WTC11 (cell line): ENCODE measurements around the gene KCNIP4. TPM values are rescaled to one million over a fixed set of nuclear protein-coding genes. Genes with fewer than 3 reads are reported as not detected.

Source experiments
- ATAC-seq: fragments of 200-7000 bp; cut with Tn5 transposase; 2 replicates; pipeline ENCODE4 v1.10.0; 2021; ENCODE audit warnings: mild to moderate bottlenecking, moderate library complexity
- CTCF ChIA-PET: fragments of 300-600 bp; sonication (Branson Sonifier 250); formaldehyde crosslinking; loops from one replicate; lab custom pipeline; 2021; ENCODE audit warnings: antibody characterized with exemption; lab: Charles Lee
- POLR2A ChIA-PET: fragments of 350-600 bp; sonication (Branson Sonifier 250); formaldehyde crosslinking; loops from one replicate; lab custom pipeline; 2021; ENCODE audit warnings: antibody characterized with exemption; lab: Charles Lee
- DNase-seq: peaks from one replicate; pipeline ENCODE4 v3.0.0; 2021; ENCODE audit warnings: low spot score
- H3K27ac Mint-ChIP-seq: 2 replicates; pipeline ENCODE4 v1.8.0; 2021; ENCODE audit warnings: mixed read lengths
- H3K27me3 Mint-ChIP-seq: 2 replicates; pipeline ENCODE4 v1.8.0; 2021; ENCODE audit warnings: low read depth, mild to moderate bottlenecking, moderate library complexity, mixed read lengths
- H3K36me3 Mint-ChIP-seq: 2 replicates; pipeline ENCODE4 v1.8.0; 2021; ENCODE audit warnings: mixed read lengths
- H3K4me1 Mint-ChIP-seq: 2 replicates; pipeline ENCODE4 v1.8.0; 2022; ENCODE audit warnings: mixed read lengths
- H3K4me3 Mint-ChIP-seq: 2 replicates; pipeline ENCODE4 v1.8.0; 2021; ENCODE audit warnings: mild to moderate bottlenecking, moderate library complexity, mixed read lengths
- H3K9me3 Mint-ChIP-seq: 2 replicates; pipeline ENCODE4 v1.8.0; 2021; ENCODE audit warnings: mixed read lengths
- ATF1 ChIP-seq: sonication (generic); formaldehyde crosslinking; IDR thresholded peaks from 2 replicates; pipeline ENCODE4 v1.8.1; 2023; ENCODE audit warnings: mild to moderate bottlenecking, moderate library complexity, missing genetic modification reagents
- FOXK1 ChIP-seq: sonication (generic); formaldehyde crosslinking; IDR thresholded peaks from 2 replicates; pipeline ENCODE4 v1.8.0; 2022; ENCODE audit warnings: mild to moderate bottlenecking, moderate library complexity, missing genetic modification reagents
- GRHL2 ChIP-seq: fragments of 250-450 bp; sonication (Bioruptor Pico); IDR thresholded peaks from 2 replicates; pipeline ENCODE4 v1.8.0; 2022; ENCODE audit warnings: mild to moderate bottlenecking, moderate library complexity; ENCODE audit not compliant: insufficient replicate concordance, severe bottlenecking
- GTF2I ChIP-seq: fragments of 250-450 bp; sonication (Bioruptor Pico); conservative IDR thresholded peaks from 2 replicates; pipeline ENCODE4 v1.4.0; 2021; ENCODE audit warnings: mild to moderate bottlenecking
- JUN ChIP-seq: sonication (generic); formaldehyde crosslinking; IDR thresholded peaks from 2 replicates; pipeline ENCODE4 v1.8.0; 2023; ENCODE audit warnings: mild to moderate bottlenecking, missing genetic modification reagents
- NFATC4 ChIP-seq: fragments of 250-450 bp; sonication (Bioruptor Pico); IDR thresholded peaks from 2 replicates; pipeline ENCODE4 v1.9.0; 2021; ENCODE audit warnings: mild to moderate bottlenecking
- NR3C1 ChIP-seq: sonication (generic); formaldehyde crosslinking; conservative IDR thresholded peaks from 2 replicates; pipeline ENCODE4 v1.8.1; 2023; ENCODE audit warnings: low read depth, mild to moderate bottlenecking, missing genetic modification reagents
- OVOL2 ChIP-seq: fragments of 250-450 bp; sonication (Bioruptor Pico); IDR thresholded peaks from 2 replicates; pipeline ENCODE4 v1.9.0; 2021; ENCODE audit warnings: mild to moderate bottlenecking, borderline replicate concordance
- PRRX2 ChIP-seq: fragments of 250-450 bp; sonication (Bioruptor Pico); IDR thresholded peaks from 2 replicates; pipeline ENCODE4 v1.8.0; 2021; ENCODE audit warnings: mild to moderate bottlenecking
- RORB ChIP-seq: fragments of 250-450 bp; sonication (Bioruptor Pico); IDR thresholded peaks from 2 replicates; pipeline ENCODE4 v1.9.0; 2021; ENCODE audit warnings: mild to moderate bottlenecking
- SP1 ChIP-seq: sonication (generic); formaldehyde crosslinking; conservative IDR thresholded peaks from 2 replicates; pipeline ENCODE4 v1.8.1; 2022; ENCODE audit warnings: missing genetic modification reagents
- TEAD1 ChIP-seq: sonication (generic); formaldehyde crosslinking; IDR thresholded peaks from 2 replicates; pipeline ENCODE4 v1.8.0; 2022; ENCODE audit warnings: mild to moderate bottlenecking, missing genetic modification reagents
- ZNF121 ChIP-seq: sonication (generic); formaldehyde crosslinking; IDR thresholded peaks from 2 replicates; pipeline ENCODE4 v1.8.0; 2023; ENCODE audit warnings: missing genetic modification reagents
- ZNF219 ChIP-seq: sonication (generic); formaldehyde crosslinking; IDR thresholded peaks from 2 replicates; pipeline ENCODE4 v1.8.0; 2023; ENCODE audit warnings: missing genetic modification reagents, mild to moderate bottlenecking, borderline replicate concordance
- ZNF423 ChIP-seq: fragments of 250-450 bp; sonication (Bioruptor Pico); IDR thresholded peaks from 2 replicates; pipeline ENCODE4 v2.1.2; 2022; ENCODE audit warnings: mild to moderate bottlenecking, moderate library complexity
- ZNF671 ChIP-seq: fragments of 250-450 bp; sonication (Bioruptor Pico); IDR thresholded peaks from 2 replicates; pipeline ENCODE4 v1.8.0; 2021; ENCODE audit warnings: mild to moderate bottlenecking
- total RNA-seq: library from RNA; stranded (reverse); gene quantifications from 3 replicates; pipeline ENCODE4 v1.2.3, GENCODE V29; 2021
- TF ChIP-seq, protein P1 (sequence below): sonication (generic); formaldehyde crosslinking; IDR thresholded peaks from 2 replicates; pipeline ENCODE4 v1.8.1; 2023; ENCODE audit warnings: mild to moderate bottlenecking, missing genetic modification reagents, borderline replicate concordance
- TF ChIP-seq, protein P2 (sequence below): sonication (generic); formaldehyde crosslinking; IDR thresholded peaks from 2 replicates; pipeline ENCODE4 v1.8.1; 2022; ENCODE audit warnings: mild to moderate bottlenecking, missing genetic modification reagents, moderate library complexity, borderline replicate concordance
- TF ChIP-seq, protein P3 (sequence below): sonication (generic); formaldehyde crosslinking; IDR thresholded peaks from 2 replicates; pipeline ENCODE4 v1.8.0; 2022; ENCODE audit warnings: mild to moderate bottlenecking, missing genetic modification reagents
- TF ChIP-seq, protein P4 (sequence below): sonication (generic); formaldehyde crosslinking; IDR thresholded peaks from 2 replicates; pipeline ENCODE4 v1.8.0; 2022; ENCODE audit warnings: missing genetic modification reagents
- TF ChIP-seq, protein P5 (sequence below): sonication (generic); formaldehyde crosslinking; IDR thresholded peaks from 2 replicates; pipeline ENCODE4 v1.8.1; 2023; ENCODE audit warnings: mild to moderate bottlenecking, moderate library complexity, missing genetic modification reagents
- TF ChIP-seq, protein P6 (sequence below): fragments of 250-450 bp; sonication (Bioruptor Pico); IDR thresholded peaks from 2 replicates; pipeline ENCODE4 v1.9.0; 2021; ENCODE audit warnings: moderate library complexity, mild to moderate bottlenecking, inconsistent platforms, borderline replicate concordance

KCNIP4 gene
- total RNA-seq, 1 experiment from 2014 or later = not detected

DNA sequence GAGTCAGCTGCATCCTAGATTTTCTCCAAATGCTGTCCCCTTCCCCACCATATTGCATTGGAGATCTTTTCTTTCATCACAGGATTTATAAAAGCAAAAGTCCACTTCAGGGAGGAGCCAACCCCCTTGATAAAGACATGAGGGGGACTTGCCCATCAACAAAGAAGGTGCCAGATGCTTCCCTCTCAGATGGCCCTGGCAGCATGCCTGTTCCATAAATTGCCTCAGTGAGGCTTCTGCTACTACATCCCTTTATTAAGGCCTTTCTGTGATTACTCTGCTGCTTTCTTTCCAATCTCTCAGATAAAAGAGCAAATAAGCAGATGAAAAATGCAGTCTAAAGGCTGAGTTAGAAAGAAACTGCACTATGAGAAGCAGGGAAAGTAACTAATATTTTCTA lies 736.7 kb downstream of the KCNIP4 start:
- ATAC-seq = no peak
- H3K4me3 Mint-ChIP-seq = no peak overlapping the region
- no peaks in the 10 kb centered on the region for H3K27me3 Mint-ChIP-seq
- POLR2A ChIA-PET = no interaction called here
- no peak overlapping the region for H3K27ac Mint-ChIP-seq
- TF ChIP-seq FOXK1 (CRISPR knock-in tag) = no peak
- no peak for TF ChIP-seq PRRX2 (CRISPR knock-in tag)
- TF ChIP-seq OVOL2 = no peak
- TF ChIP-seq, protein P1, sequence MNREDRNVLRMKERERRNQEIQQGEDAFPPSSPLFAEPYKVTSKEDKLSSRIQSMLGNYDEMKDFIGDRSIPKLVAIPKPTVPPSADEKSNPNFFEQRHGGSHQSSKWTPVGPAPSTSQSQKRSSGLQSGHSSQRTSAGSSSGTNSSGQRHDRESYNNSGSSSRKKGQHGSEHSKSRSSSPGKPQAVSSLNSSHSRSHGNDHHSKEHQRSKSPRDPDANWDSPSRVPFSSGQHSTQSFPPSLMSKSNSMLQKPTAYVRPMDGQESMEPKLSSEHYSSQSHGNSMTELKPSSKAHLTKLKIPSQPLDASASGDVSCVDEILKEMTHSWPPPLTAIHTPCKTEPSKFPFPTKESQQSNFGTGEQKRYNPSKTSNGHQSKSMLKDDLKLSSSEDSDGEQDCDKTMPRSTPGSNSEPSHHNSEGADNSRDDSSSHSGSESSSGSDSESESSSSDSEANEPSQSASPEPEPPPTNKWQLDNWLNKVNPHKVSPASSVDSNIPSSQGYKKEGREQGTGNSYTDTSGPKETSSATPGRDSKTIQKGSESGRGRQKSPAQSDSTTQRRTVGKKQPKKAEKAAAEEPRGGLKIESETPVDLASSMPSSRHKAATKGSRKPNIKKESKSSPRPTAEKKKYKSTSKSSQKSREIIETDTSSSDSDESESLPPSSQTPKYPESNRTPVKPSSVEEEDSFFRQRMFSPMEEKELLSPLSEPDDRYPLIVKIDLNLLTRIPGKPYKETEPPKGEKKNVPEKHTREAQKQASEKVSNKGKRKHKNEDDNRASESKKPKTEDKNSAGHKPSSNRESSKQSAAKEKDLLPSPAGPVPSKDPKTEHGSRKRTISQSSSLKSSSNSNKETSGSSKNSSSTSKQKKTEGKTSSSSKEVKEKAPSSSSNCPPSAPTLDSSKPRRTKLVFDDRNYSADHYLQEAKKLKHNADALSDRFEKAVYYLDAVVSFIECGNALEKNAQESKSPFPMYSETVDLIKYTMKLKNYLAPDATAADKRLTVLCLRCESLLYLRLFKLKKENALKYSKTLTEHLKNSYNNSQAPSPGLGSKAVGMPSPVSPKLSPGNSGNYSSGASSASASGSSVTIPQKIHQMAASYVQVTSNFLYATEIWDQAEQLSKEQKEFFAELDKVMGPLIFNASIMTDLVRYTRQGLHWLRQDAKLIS = no peak
- TF ChIP-seq, protein P2, sequence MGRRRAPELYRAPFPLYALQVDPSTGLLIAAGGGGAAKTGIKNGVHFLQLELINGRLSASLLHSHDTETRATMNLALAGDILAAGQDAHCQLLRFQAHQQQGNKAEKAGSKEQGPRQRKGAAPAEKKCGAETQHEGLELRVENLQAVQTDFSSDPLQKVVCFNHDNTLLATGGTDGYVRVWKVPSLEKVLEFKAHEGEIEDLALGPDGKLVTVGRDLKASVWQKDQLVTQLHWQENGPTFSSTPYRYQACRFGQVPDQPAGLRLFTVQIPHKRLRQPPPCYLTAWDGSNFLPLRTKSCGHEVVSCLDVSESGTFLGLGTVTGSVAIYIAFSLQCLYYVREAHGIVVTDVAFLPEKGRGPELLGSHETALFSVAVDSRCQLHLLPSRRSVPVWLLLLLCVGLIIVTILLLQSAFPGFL = no peak
- CTCF ChIA-PET = interaction anchor here (1.0 kb wide), 1 partner anchor 20 kb away, joined by 3 read pairs; no protein-coding TSS in a partner anchor
- DNase-seq = no peak
- no peaks in the 10 kb centered on the region for H3K9me3 Mint-ChIP-seq
- no peaks in the 10 kb centered on the region for H3K36me3 Mint-ChIP-seq
- peaks cover 3% of the 10 kb centered on the region; the same call in 1 of the 2 replicates for H3K4me1 Mint-ChIP-seq

DNA sequence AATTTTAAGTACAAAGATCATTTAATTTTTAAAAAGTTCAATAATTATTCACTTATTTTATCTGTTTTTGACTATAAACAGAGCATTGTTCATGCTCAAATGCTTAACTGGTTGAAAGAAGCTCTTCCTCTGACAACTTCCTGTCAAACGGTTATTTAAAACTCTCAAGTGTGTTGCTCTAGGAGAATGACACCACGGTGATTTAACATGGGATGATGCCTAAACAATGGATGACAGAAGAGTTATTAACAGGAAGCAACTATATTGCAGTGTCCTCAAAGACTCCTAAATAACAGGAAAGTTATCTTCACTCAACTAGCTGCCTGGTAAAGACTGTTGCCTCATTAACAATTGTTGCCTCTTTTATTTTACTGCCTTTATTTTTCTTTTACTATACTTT lies 738.7 kb downstream of the KCNIP4 start:
- H3K36me3 Mint-ChIP-seq = no peaks in the 10 kb centered on the region
- DNase-seq (no peak), ATAC-seq (no peak)
- no peak overlapping the region for H3K27ac Mint-ChIP-seq
- CTCF ChIA-PET = no interaction called here
- POLR2A ChIA-PET = no interaction called here
- peaks cover 7% of the 10 kb centered on the region for H3K4me1 Mint-ChIP-seq
- H3K27me3 Mint-ChIP-seq = no peaks in the 10 kb centered on the region
- no peak for TF ChIP-seq ZNF671
- TF ChIP-seq TEAD1 = no peak
- TF ChIP-seq, protein P3, sequence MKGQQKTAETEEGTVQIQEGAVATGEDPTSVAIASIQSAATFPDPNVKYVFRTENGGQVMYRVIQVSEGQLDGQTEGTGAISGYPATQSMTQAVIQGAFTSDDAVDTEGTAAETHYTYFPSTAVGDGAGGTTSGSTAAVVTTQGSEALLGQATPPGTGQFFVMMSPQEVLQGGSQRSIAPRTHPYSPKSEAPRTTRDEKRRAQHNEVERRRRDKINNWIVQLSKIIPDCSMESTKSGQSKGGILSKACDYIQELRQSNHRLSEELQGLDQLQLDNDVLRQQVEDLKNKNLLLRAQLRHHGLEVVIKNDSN (CRISPR knock-in tag) = no peak
- TF ChIP-seq, protein P4, sequence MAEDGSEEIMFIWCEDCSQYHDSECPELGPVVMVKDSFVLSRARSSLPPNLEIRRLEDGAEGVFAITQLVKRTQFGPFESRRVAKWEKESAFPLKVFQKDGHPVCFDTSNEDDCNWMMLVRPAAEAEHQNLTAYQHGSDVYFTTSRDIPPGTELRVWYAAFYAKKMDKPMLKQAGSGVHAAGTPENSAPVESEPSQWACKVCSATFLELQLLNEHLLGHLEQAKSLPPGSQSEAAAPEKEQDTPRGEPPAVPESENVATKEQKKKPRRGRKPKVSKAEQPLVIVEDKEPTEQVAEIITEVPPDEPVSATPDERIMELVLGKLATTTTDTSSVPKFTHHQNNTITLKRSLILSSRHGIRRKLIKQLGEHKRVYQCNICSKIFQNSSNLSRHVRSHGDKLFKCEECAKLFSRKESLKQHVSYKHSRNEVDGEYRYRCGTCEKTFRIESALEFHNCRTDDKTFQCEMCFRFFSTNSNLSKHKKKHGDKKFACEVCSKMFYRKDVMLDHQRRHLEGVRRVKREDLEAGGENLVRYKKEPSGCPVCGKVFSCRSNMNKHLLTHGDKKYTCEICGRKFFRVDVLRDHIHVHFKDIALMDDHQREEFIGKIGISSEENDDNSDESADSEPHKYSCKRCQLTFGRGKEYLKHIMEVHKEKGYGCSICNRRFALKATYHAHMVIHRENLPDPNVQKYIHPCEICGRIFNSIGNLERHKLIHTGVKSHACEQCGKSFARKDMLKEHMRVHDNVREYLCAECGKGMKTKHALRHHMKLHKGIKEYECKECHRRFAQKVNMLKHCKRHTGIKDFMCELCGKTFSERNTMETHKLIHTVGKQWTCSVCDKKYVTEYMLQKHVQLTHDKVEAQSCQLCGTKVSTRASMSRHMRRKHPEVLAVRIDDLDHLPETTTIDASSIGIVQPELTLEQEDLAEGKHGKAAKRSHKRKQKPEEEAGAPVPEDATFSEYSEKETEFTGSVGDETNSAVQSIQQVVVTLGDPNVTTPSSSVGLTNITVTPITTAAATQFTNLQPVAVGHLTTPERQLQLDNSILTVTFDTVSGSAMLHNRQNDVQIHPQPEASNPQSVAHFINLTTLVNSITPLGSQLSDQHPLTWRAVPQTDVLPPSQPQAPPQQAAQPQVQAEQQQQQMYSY (CRISPR knock-in tag) = no peak
- no peak for TF ChIP-seq JUN (CRISPR knock-in tag)
- no peak for TF ChIP-seq SP1
- no peak for TF ChIP-seq ZNF423 (CRISPR knock-in tag)
- no peak for TF ChIP-seq ATF1 (CRISPR knock-in tag)
- TF ChIP-seq GTF2I = no peak
- TF ChIP-seq RORB (CRISPR knock-in tag) = no peak
- no peak for TF ChIP-seq NR3C1
- no peak for TF ChIP-seq ZNF219
- no peak for TF ChIP-seq GRHL2
- no peak for TF ChIP-seq FOXK1 (CRISPR knock-in tag)
- TF ChIP-seq, protein P5, sequence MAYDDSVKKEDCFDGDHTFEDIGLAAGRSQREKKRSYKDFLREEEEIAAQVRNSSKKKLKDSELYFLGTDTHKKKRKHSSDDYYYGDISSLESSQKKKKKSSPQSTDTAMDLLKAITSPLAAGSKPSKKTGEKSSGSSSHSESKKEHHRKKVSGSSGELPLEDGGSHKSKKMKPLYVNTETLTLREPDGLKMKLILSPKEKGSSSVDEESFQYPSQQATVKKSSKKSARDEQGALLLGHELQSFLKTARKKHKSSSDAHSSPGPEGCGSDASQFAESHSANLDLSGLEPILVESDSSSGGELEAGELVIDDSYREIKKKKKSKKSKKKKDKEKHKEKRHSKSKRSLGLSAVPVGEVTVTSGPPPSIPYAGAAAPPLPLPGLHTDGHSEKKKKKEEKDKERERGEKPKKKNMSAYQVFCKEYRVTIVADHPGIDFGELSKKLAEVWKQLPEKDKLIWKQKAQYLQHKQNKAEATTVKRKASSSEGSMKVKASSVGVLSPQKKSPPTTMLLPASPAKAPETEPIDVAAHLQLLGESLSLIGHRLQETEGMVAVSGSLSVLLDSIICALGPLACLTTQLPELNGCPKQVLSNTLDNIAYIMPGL (CRISPR knock-in tag) = no peak
- TF ChIP-seq ZNF121 (CRISPR knock-in tag) = no peak
- TF ChIP-seq, protein P6, sequence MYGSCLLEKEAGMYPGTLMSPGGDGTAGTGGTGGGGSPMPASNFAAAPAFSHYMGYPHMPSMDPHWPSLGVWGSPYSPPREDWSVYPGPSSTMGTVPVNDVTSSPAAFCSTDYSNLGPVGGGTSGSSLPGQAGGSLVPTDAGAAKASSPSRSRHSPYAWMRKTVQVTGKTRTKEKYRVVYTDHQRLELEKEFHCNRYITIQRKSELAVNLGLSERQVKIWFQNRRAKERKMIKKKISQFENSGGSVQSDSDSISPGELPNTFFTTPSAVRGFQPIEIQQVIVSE (CRISPR knock-in tag) = no peak
- TF ChIP-seq NFATC4 (CRISPR knock-in tag) = no peak
- no peak overlapping the region for H3K4me3 Mint-ChIP-seq
- no peaks in the 10 kb centered on the region for H3K9me3 Mint-ChIP-seq
